GM08714 (cell line): ENCODE results near the gene MYH14.
"Not testable (repeated sequence)": the region's sequence is repeated elsewhere in the genome, so short reads cannot be mapped to it uniquely, and the experiment has no call there.

Experiments used
- H3K4me3 ChIP-seq: fragments of 200-500 bp; sonication (Bioruptor generic); 2 replicates; pipeline ENCODE4 v1.5.1; 2014; ENCODE audit warnings: mild to moderate bottlenecking, low read length, inconsistent platforms
- ZNF274 ChIP-seq: IDR thresholded peaks from 2 replicates; pipeline ENCODE4 v1.6.1; 2012; ENCODE audit warnings: mild to moderate bottlenecking, low read depth, low read length

The MYH14 gene

DNA sequence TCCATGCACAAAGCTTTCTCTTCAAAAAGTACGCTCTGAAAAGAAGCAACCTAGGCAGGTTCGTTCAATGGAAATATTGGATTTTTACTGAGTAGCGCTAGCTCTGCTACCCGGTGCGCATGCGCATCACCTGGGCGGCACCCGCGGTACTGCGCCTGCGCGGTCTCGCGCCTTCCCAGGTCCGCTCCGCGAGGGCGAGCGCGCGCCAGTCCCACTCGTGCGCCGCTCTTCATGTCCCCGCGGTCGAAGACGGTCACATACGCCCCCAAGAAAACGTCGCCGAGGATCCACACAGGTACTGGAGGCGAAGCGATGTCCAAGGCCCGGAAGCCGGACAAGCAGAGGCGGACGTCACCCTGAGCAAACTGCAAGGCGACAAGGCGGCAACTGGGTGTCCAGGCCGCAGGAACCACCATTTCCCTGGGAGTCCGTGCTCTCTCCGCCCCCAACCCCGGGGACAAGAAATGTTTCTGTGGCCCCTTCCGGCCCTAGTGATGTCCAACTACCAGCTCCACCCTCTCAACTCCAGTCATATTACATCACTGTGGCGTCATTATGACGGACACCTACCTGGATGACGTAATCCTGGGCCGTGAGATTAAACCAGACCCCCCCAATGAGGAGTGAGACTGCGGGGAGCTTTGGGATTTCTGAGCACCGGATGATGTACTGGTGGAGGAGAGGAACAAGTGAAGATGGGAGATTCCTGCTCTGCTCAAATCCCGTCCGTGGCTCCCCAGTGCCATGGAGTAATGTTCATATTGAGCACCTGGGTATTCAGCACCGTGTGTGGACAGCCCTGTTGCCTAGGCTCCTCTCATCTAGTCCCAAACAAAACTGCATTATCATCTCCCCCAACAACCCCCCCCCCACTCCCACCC is 130.6 kb downstream of the MYH14 start:
- H3K4me3 ChIP-seq, result peak overlapping the region; percentile 40; the same call in 1 of the 2 replicates
- no peak for TF ChIP-seq ZNF274

DNA sequence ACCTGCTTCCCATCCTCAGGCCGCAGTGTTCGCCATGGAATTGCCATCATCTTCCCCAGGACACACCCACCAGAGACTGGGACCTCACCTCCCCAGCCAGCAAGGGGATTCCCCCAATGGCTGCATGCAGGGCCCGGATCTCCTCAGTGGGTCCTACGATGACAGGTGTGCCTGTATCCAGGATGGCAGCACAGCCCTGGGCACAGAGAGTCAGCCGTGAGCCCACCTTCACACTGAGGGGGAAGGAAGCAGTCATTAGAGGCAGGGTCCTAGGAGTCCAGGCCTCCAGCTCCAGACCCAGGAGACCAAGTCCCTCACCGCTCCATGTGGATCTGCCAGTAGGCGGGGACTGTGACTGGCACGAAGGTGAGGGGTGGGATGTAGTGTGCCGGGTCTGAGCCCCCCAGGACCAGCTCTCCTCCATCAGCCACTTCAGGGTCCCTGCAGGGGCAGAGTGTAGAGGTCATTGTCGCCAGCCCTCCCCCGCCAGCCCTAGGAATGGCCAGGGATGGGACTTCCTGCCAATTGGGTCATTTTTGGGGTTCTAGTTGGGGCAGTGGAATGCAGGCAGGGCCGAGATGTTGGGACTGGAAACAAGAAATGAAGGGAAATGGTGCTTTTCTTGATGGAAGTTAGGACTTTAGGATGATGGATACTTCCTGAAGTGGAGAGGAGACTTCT is 131.5 kb downstream of the MYH14 start:
- TF ChIP-seq ZNF274, result no peak
- no peak overlapping the region for H3K4me3 ChIP-seq

DNA sequence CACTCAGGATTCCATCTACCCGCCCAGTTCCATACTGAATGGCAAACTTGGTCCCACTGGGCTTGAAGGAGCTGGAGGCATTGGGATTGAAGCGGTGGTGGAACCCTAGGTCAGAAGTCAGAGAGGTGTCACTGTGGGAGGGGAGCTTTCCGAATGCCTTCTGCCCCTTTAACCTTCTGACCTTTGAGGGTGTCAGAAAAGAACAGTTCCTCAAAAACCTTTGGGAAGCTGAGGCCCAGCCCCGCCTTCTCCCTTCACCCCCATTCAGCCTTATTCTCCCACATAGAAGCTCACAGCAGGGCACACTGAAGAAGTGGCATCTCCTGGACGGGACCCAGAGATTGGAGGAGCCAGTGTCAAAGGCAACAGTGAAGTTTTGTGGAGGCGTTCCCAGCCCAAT is 133.6 kb downstream of the MYH14 start:
- not testable (repeated sequence) for H3K4me3 ChIP-seq

DNA sequence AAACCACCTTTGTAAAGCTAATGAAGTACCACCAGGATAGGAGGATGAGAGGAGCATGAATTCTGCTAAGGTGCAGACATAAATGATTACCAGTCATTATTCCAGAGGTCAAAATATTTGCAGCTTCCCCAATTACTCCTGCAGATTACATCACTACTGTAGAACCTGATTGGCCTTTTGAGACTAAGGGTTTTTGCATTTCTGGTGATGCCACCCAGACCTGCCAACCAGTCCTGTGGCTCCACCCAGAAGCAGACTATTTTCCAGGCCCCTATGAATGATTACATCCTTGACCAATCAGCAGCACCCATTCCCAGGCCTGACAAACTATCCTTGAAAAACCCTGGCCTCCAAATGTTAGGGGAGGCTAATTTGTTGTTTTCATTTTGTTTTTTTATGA is 136.9 kb downstream of the MYH14 start:
- TF ChIP-seq ZNF274, result no peak
- H3K4me3 ChIP-seq, result peak overlapping the region; percentile 30; the same call in 1 of the 2 replicates

DNA sequence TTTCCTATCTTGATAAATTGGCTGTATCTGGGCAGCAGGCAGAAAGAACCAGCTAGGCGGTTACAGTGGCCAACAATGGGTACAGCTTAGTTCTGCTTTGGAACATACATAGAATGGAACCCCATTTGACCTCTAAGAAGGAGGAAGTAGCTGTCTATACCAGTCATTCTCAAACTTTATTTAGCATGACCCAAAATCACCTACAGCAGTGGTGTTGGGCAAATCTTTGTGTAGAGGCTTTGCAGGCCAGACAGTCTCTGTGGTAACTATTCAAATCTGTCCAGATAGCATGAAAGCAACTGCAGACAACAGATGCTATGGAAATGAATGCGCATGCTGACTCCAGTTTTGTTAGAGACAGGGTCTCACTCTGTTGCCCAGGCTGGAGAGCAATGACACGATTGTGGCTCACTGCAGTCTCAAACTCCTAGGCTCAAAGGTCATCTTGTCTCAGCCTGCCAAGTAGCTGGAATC is 137.7 kb downstream of the MYH14 start:
- no peak for TF ChIP-seq ZNF274
- peak overlapping the region; percentile 30; the same call in 1 of the 2 replicates for H3K4me3 ChIP-seq

DNA sequence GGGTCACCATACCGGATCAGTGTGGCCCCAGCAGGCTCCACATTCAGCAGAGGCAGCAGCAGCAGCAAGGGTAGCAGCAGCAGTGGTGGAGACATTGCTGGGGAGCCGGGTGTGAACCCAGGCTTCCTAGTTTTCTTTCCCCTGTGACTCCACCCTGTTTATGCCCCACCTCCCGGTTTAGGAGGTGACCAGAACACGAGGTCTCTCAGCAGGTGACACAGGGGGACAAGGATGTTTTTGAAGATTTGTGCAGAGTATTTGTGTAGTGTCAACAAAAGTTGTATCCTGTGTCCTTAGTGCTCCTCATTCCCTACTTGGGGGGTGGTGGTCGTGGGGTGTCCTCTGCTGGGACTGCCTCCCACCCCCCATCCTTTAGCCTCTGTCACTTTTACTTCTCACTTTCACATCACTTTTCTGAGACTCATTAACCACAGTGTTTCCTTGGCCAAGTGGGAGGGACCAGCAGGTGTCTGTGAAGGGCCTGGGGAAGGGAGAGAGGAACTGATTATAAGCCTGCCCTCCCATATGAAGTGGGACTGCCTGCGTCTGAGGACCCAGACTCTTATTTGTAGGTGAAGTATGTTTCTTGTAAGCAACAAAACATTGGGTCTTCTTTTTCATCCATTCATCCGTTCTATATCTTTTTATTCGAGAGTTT is 141.4 kb downstream of the MYH14 start:
- H3K4me3 ChIP-seq, result peak overlapping the region; percentile 64; the same call in 1 of the 2 replicates
- TF ChIP-seq ZNF274, result no peak

DNA sequence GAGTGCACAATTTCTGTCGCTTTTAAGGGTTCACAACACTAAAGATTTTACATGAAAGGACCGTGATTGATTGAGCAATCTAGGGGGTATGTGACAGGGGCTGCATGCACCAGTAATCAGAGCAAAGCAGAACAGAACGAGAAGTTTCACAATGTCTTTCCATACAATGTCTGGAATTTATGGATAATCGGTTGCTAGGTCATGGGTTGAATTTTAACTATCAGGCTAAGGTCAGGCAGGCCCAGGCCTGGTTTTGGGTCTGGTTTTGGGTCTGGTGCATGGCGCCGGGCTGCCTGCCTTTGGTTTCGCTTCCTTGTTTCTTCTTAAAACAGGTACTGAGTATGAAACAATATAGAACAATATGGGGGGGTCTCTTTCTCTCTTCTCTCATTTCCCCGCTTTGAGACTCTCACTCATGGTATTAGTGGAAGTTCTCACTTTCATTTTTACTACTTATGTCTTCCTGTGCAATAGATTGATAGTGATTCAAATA is 143.7 kb downstream of the MYH14 start:
- not testable (repeated sequence) for H3K4me3 ChIP-seq

DNA sequence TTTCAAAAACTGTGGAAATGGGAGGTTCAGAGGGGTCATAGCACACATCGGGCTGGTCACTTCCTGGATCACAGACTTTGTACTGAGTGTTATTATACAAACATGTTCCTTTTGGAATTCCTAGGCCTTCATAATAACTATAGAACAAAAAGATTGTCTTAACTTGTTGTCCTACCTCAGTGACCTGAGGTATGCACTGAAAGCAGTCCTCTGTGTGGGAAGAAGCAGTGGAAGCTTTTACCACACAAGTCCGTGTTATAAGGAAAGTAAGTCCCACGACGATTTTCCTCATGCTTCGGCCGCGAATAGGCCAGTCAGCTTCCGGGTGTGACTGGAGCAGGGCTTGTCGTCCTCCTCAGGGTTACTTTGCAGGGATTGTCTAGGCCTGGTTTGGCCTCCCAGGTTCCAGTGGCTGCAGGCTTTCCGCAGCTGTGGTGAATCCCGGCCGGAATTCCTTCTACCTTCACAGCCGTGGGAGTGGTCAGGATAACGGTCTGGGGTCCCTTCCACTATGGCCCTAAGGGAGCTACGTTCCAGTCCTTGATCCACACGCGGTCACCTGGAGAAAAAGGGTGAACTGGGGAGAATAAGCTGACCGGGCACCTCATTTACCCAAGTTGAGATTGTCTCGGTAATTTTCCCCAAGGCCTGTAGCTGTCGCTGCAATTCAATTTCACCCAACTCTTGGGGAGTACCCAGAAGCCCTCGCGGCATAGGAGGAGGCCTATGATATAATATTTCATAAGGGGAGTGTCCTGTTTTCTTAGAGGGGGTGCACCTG is 146.0 kb downstream of the MYH14 start:
- no peak overlapping the region for H3K4me3 ChIP-seq
- TF ChIP-seq ZNF274, result no peak

DNA sequence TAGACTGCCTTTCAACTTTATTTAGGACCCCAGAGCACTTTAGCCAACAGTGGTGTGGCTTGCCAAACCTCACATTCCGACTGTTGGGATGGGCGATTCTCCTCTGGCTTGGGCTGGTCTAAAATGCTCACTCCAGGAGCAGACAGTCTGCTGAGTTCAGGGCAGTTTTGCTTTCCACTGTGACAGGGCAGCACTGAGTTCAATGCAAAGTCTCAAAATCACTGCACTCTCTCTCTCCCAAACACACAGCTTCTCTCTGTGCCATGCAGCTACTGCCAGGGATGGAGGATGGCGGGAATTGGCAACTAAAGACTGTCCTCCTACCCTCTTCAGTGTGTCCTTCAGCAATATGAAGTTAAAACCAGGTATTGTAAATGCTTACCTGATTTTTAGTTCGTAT is 148.8 kb downstream of the MYH14 start:
- TF ChIP-seq ZNF274, result no peak
- no peak overlapping the region for H3K4me3 ChIP-seq

DNA sequence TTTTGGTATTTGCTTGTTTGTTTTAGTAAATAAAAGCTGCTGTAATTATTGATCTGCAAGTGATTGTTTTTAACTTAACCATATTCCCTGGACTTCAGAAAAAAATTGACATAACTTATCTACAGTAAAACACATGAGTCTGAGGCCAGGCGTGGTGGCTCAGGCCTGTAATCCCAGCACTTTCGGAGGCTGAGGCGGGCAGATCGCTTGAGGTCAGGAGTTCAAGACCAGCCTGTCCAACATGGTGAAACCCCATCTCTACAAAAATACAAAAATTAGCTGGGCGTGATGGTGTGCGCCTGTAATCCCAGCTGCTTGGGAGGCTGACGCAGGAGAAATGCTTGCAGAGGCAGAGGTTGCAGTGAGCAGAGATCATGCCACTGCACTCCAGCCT is 150.1 kb downstream of the MYH14 start:
- H3K4me3 ChIP-seq, result not testable (repeated sequence)

DNA sequence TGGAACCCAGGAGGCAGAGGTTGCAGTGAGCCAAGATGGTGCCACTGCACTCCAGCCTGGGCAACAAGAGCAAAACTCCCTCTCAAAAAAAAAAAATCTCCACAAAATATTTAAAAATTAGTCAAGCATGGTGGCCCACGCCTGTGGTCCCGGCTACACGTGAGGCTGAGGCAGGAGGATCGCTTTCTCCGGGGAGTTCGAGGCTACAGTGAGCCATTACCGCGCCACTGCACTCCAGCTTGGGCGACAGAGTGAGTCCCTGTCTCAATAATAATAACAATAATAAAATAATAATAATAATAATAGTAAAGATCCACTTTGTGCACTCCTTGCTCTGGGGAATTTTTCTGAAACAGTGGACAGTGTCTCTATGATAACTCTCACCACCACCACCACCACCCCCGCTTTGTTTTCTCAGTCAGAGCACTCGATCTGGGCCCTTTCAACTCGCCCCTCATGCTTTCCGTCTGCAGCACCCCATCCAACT is 153.3 kb downstream of the MYH14 start:
- no peak overlapping the region; the same call in 1 of the 2 replicates for H3K4me3 ChIP-seq

DNA sequence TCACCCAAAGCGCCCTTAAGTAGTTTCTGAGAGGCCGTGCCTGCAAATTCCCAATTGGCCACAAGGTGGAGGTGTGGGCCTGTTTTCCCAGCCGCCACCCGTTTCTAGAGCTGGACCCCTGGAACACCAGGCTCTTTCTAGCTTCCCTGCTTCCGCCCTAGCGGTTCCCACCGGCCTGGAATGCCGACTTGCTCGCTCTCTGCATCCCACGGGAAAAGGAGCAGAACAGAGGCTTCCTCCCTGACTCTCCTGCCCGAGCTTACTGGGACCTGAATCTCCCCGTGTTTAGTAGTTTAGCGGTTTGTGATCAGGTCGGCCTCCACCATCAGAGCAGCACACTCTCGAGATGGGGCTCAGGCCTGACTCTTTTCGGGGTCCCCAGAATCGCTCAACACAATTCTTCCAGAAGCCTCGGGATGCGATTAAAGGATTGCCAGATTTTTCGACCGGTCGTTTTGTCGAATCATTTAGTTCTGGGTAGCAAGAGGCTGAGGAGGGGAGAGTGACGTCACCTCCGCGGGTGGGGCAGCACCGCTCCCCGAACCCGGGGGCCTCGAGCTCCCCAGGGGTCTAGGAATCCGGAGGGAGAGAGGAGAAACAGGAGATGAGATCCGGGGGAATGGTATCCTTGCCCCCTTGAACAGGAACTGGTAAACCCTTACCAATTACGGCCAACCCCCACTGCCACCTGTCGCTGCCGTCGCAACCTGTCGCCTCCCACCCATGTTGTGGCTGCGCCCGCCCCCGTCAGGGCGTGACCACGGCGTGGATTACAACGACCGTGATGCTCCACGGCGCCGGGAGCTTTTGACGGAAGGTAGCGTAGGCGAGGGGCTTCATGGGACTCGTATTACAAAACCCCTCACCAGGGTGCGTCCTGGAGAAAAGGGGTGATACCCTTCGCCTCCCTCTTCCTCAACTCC is 154.0 kb downstream of the MYH14 start:
- no peak for TF ChIP-seq ZNF274
- H3K4me3 ChIP-seq, result peak overlapping the region; percentile 55; the same call in 1 of the 2 replicates

More for the DNA sequence above, 153.3 kb downstream of the MYH14 start:
- TF ChIP-seq ZNF274, result no peak
